ENCODE results near the gene HUWE1.

DNA sequence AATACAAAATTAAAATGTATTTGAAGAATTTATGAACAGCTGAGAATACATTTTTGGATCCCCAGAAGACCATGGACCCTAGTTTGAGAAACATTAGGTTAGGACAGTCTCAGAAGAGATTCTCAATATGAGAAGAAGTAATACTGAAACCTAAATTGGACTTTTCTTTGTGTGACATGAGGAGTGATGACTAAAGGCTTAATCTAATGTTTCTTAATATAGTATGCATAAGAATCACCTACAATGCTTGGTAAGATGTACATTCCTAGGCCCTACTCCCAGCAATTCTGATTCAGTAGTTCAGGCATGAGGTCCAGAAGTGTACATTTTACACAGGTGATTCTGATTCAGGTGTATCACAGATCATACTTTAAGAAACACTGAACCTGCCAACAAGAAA, 31.6 kb upstream of the HUWE1 start:
- TF ChIP-seq, protein P1, sequence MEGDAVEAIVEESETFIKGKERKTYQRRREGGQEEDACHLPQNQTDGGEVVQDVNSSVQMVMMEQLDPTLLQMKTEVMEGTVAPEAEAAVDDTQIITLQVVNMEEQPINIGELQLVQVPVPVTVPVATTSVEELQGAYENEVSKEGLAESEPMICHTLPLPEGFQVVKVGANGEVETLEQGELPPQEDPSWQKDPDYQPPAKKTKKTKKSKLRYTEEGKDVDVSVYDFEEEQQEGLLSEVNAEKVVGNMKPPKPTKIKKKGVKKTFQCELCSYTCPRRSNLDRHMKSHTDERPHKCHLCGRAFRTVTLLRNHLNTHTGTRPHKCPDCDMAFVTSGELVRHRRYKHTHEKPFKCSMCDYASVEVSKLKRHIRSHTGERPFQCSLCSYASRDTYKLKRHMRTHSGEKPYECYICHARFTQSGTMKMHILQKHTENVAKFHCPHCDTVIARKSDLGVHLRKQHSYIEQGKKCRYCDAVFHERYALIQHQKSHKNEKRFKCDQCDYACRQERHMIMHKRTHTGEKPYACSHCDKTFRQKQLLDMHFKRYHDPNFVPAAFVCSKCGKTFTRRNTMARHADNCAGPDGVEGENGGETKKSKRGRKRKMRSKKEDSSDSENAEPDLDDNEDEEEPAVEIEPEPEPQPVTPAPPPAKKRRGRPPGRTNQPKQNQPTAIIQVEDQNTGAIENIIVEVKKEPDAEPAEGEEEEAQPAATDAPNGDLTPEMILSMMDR (IDR thresholded peaks at IDR 0.05; ENCODE audit: borderline replicate concordance, extremely low read depth, low read length, poor library complexity, severe bottlenecking), result no peak
- no peak for TF ChIP-seq EZH2 (IDR thresholded peaks at IDR 0.05; ENCODE audit: borderline replicate concordance, low read depth, low read length, severe bottlenecking)
